Fibroblast of lung (primary cell): ENCODE measurements around the gene SPRY1.

Experiments used
- CTCF ChIP-seq, 2 donors: IDR thresholded peaks in 1 of 2; conservative IDR thresholded peaks in 1 of 2; 1 replicate in 1 of 2; 2 replicates in 1 of 2; pipeline ENCODE4 v1.5.1; 2011 to 2012; ENCODE audit warnings: low read length in 2 of 2, control low read depth in 1 of 2, inconsistent platforms in 1 of 2, low read depth in 1 of 2, mild to moderate bottlenecking in 1 of 2
- EZH2 ChIP-seq: IDR thresholded peaks from 2 replicates; pipeline ENCODE4 v1.5.1; 2012; ENCODE audit warnings: low read length, control low read depth, mild to moderate bottlenecking; ENCODE audit errors: missing control alignments

GRCh38 chr4:123354701-123355100 is 41.9 kb upstream of the SPRY1 start:
- TF ChIP-seq CTCF (conservative IDR thresholded peaks at IDR 0.05 in 1 of 2, IDR thresholded peaks at IDR 0.05 in 1 of 2; ENCODE audit: low read depth in 1 of 2, low read length in 2 of 2) (no peak), EZH2 (no peak)
